C4-2B (cell line): ENCODE results near the gene RAB7B.

Experiments
- ZFX ChIP-seq: fragments of 450-650 bp; IDR thresholded peaks from 2 replicates; pipeline ENCODE4 v1.6.1; 2017
- TF ChIP-seq, protein P1 (sequence below): fragments of 450-650 bp; conservative IDR thresholded peaks from 2 replicates; pipeline ENCODE4 v1.5.1; 2017; ENCODE audit warnings: mild to moderate bottlenecking

DNA sequence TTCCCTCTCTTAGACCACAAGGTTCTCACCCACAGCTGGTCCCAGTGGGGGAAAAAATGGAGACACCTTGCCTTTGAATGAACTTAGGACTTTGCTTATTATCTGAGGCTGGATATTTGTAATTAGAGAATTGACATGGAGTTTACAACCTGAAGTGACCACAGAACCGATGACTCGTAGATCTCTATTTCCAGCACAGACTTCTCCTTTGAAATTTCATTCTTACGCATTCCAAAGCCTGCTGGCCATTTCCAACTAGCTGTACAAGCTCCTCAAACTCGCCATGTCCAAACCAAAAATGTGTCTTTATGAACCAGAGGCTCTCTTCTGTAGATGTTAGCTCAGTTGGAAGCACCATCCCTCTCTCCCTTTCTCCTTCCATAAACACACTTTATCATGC lies 12.0 kb downstream of the RAB7B start:
- TF ChIP-seq, protein P1, sequence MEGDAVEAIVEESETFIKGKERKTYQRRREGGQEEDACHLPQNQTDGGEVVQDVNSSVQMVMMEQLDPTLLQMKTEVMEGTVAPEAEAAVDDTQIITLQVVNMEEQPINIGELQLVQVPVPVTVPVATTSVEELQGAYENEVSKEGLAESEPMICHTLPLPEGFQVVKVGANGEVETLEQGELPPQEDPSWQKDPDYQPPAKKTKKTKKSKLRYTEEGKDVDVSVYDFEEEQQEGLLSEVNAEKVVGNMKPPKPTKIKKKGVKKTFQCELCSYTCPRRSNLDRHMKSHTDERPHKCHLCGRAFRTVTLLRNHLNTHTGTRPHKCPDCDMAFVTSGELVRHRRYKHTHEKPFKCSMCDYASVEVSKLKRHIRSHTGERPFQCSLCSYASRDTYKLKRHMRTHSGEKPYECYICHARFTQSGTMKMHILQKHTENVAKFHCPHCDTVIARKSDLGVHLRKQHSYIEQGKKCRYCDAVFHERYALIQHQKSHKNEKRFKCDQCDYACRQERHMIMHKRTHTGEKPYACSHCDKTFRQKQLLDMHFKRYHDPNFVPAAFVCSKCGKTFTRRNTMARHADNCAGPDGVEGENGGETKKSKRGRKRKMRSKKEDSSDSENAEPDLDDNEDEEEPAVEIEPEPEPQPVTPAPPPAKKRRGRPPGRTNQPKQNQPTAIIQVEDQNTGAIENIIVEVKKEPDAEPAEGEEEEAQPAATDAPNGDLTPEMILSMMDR, result no peak
- TF ChIP-seq ZFX, result no peak
